AG09319 (cell line): ENCODE data around the gene BLTP3A.
"Not testable (repeated sequence)": the region's sequence is repeated elsewhere in the genome, so short reads cannot be mapped to it uniquely, and the experiment has no call there.

Experiments used
- DNase-seq: peaks from one replicate; pipeline ENCODE4 v3.0.0-alpha.2; 2010; ENCODE audit warnings: low read depth; ENCODE audit errors: extremely low read depth
- CTCF ChIP-seq: IDR thresholded peaks from 2 replicates; pipeline ENCODE4 v1.5.1; 2011; ENCODE audit warnings: low read depth, mild to moderate bottlenecking, inconsistent platforms, low read length, moderate library complexity

The BLTP3A gene

GRCh38 chr6:34774967-34775366, 16.9 kb upstream of the BLTP3A start:
- DNase-seq: no peak
- TF ChIP-seq CTCF: no peak

DNA sequence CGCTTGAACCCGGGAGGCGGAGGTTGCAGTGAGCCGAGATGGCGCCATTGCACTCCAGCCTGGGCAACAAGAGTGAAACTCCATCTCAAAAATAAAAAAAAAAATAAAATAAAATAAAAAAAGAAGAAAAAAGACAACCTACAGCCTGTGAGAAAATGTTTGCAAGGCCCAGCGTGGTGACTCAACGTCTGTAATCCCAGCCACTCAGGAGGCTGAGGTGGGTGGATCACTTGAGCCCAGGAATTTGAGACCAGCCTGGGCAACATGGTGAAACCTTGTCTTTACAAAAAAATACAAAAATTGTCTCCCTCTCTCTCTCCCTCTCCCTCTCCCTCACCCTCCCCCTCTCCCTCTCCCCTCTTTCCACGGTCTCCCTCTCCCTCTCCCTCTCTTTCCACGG, 6.5 kb upstream of the BLTP3A start:
- DNase-seq: not testable (repeated sequence)

DNA sequence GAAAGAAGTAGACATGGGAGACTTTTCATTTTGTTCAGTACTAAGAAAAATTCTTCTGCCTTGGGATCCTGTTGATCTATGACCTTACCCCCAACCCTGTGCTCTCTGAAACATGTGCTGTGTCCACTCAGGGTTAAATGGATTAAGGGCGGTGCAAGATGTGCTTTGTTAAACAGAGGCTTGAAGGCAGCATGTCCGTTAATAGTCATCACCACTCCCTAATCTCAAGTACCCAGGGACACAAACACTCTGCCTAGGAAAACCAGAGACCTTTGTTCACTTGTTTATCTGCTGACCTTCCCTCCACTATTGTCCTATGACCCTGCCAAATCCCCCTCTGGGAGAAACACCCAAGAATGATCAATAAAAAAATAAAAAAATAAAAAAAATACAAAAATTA, 4.7 kb upstream of the BLTP3A start:
- not testable (repeated sequence) for DNase-seq

DNA sequence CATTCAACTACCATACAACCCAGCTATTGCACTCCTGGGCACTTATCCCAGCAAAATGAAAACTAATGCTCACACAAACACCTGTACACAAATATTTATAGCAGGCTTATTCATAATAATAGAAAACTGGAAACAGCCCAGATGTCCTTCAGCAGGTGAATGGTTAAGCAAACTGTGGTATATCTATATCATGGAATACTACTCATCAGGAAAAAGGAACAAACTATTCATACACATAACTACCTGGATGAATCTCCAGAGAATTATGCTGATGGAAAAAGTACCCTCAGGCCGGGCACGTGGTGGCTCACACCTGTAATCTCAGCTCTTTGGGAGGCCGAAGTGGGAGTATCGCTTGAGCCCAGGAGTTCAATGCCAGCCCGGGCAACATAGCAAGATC, 3.8 kb upstream of the BLTP3A start:
- DNase-seq: no peak
- no peak for TF ChIP-seq CTCF

- TF ChIP-seq CTCF: peak; percentile 28
- DNase-seq: no peak
These were observed 651 bp upstream of the BLTP3A start for GRCh38 chr6:34791164-34791700.

GRCh38 chr6:34792605-34793500, 970 bp downstream of the BLTP3A start:
- no peak for TF ChIP-seq CTCF
- DNase-seq: no peak

DNA sequence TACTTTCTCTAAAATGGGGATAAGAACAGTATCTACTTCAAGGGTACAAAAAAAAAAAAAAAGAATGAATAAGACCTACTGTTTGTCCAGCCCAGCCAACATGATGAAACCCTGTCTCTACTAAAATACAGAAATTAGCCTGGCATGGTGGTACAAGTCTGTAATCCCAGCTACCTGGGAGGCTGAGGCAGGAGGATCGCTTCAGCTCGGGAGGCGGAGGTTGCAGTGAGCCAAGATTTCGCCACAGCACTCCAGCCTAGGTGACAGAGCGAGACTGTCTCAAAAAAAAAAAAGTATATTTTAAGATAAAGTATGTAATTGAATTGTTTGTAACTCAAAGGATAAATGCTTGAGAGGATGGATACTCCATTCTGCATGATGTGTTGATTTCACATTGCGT, 2.0 kb downstream of the BLTP3A start:
- TF ChIP-seq CTCF: no peak
- DNase-seq: no peak

DNA sequence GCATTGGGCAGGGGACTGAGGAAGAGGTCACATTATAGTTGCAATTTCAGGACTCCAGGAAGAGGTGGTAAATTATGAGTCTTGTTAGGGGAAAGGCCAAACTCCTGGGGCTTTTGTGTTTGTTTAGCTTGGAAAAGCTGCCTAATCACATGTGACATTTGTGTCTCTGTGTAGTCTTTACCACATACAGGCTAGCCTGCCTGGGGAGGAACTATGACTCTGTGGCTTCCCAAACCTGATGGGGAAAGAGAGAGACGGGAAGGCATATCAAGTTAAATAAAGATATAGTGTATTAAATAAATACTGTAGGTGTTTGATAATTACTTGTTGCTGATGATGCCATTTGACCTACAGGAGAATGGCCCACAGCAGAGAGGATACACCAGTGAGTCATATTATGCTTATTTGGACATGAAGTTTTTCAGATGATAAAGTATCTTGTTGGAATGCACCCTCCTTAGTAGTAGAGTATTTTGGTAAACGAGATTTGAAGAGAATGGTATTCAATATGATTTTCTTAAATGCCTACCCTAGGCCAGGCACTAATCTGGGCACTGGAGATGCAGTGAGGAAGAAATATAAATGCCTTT, 4.0 kb downstream of the BLTP3A start:
- DNase-seq: no peak
- no peak for TF ChIP-seq CTCF
